ENCODE data around the gene STAB2.

The STAB2 gene, protein sequence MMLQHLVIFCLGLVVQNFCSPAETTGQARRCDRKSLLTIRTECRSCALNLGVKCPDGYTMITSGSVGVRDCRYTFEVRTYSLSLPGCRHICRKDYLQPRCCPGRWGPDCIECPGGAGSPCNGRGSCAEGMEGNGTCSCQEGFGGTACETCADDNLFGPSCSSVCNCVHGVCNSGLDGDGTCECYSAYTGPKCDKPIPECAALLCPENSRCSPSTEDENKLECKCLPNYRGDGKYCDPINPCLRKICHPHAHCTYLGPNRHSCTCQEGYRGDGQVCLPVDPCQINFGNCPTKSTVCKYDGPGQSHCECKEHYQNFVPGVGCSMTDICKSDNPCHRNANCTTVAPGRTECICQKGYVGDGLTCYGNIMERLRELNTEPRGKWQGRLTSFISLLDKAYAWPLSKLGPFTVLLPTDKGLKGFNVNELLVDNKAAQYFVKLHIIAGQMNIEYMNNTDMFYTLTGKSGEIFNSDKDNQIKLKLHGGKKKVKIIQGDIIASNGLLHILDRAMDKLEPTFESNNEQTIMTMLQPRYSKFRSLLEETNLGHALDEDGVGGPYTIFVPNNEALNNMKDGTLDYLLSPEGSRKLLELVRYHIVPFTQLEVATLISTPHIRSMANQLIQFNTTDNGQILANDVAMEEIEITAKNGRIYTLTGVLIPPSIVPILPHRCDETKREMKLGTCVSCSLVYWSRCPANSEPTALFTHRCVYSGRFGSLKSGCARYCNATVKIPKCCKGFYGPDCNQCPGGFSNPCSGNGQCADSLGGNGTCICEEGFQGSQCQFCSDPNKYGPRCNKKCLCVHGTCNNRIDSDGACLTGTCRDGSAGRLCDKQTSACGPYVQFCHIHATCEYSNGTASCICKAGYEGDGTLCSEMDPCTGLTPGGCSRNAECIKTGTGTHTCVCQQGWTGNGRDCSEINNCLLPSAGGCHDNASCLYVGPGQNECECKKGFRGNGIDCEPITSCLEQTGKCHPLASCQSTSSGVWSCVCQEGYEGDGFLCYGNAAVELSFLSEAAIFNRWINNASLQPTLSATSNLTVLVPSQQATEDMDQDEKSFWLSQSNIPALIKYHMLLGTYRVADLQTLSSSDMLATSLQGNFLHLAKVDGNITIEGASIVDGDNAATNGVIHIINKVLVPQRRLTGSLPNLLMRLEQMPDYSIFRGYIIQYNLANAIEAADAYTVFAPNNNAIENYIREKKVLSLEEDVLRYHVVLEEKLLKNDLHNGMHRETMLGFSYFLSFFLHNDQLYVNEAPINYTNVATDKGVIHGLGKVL (N-terminal part only)

GRCh38 chr12:103586791-103587370, at the start of gene STAB2:
Gene STAB2 (plus strand): TSS chr12:103587273. CDS start chr12:103587477, 204 bp downstream.
- DNase-seq (ENCODE audit: low read depth in 3 of 3, low spot score in 1 of 3), result no peak

DNA sequence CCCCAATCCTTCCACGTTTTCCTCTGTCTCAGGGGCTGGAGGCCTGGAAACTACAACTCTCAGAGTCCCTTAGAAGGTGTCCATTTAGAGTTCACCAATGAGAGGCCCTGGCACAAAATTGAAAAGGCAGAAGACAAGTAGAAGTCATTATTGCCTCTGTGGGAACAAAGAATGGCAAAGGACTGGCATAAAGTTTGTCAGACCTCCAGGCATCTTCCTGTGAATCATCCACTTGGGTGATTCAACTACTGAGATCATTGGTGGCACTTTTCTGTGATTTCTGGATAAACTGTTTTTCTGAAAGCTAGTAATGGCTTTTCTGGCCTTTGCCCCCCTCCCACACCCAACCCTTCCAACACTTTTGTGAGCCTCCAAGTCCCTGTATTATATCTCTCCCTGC, 48.7 kb upstream of the STAB2 start:
- DNase-seq (ENCODE audit: low read depth in 3 of 3, low spot score in 1 of 3), result no peak

DNA sequence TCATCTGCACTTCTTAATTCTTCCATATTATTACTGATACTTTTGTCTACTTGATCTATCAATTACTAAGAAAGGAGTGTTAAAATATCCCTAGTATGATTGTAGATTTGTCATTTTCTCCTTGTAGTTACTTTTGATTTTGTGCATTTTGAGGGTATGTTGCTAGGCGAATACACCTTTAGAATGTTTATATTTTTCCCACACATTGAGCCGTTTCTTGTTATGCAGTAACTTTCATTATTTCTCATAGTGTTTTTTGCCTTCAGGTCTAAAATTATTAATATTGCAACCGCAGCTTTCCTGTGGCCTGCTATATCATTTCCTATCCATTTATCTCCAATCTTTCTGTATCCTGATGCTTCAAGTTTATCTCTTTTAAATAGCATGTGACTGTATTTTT, 46.8 kb upstream of the STAB2 start:
- no peak for DNase-seq (ENCODE audit: low read depth in 3 of 3, low spot score in 1 of 3)

DNA sequence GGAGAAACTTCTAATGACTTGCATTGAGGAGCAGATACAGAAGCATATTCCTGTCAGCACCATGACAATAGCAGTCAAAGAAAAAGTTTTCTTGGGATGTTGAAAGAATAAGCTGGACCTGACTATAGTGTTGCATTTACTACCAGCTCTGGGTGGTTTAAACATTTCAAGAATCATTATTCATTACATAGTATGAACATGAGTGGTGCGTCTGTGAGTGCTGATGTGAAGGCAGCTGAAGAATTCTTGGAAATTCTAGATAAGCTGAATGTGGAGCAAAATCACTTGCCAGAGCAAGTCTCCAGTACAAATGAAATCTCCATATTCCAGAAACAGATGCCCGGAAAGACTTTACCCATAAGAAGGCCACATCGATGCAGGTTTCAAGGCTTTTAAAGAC, 45.0 kb upstream of the STAB2 start:
- DNase-seq (ENCODE audit: low read depth in 3 of 3, low spot score in 1 of 3), result no peak

DNA sequence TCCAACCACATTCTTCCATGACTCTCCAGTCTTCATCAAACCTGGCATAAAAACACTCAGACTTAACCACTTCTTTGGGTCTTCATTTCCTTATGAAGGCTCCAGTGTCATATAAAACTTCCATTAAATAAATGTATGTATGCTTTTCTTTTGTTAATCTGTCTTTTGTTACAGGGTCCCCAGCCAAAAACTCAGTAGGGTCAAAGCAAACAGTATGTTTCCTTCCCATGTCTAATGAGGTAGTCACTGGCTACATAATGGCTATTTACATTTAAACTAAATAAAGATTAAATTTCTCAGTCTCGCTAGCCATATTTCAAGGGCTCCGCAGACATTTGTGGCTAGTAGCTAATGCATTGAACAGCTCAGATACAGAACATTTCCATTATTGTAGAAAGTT, 40.1 kb upstream of the STAB2 start:
- DNase-seq (ENCODE audit: low read depth in 3 of 3, low spot score in 1 of 3), result no peak

- no peak for DNase-seq (ENCODE audit: low read depth in 3 of 3, low spot score in 1 of 3)
Observed at GRCh38 chr12:103547376-103547775, 39.7 kb upstream of the STAB2 start.

GRCh38 chr12:103547929-103548328, 39.1 kb upstream of the STAB2 start:
- no peak for DNase-seq (ENCODE audit: low read depth in 3 of 3, low spot score in 1 of 3)

DNA sequence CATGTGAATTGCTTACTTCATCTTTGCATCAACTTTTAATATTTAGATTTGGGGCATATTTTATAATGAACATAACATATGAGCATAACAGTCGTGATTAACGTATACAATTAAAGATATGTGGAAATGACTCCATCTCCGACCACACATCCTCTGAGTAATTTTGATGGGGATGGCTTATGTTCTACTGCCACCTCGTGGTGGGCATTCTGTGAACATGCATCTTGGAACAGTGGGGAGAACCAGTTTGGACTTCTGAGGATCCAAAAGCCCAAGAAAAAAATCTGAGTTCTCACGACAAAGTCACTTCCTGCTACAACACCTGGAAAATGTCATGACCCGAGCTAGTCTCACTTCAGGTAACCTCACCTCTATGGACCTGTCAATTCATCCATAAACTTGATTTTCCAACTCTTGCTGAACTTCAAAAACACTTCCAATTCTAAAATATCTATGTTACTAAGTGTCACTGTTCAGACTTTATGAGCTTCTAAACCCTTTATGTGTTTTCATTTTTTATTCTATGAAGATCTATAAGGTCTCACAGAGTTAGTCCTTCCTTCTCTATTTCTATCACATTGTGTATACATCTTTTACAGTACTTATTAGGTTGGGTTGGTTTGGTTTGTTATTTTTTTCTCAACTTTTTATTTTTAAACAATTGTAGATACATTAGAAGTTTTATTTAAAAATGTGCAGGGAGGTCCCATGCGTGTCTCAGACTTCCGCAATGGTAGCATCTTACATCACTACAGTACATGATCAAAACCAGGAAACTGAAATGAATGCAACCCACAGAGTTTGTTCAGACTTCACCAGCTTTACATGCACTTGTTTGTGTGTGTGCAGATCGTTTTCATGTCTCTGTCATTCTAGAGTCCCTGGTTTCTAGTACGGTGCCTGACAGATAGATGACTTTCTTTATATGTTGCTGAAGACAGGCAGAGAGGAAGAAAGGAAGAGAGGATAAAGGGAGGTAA, 38.2 kb upstream of the STAB2 start:
- DNase-seq (ENCODE audit: low read depth in 3 of 3, low spot score in 1 of 3), result peak; percentile 12 to 55 (median 13)

DNA sequence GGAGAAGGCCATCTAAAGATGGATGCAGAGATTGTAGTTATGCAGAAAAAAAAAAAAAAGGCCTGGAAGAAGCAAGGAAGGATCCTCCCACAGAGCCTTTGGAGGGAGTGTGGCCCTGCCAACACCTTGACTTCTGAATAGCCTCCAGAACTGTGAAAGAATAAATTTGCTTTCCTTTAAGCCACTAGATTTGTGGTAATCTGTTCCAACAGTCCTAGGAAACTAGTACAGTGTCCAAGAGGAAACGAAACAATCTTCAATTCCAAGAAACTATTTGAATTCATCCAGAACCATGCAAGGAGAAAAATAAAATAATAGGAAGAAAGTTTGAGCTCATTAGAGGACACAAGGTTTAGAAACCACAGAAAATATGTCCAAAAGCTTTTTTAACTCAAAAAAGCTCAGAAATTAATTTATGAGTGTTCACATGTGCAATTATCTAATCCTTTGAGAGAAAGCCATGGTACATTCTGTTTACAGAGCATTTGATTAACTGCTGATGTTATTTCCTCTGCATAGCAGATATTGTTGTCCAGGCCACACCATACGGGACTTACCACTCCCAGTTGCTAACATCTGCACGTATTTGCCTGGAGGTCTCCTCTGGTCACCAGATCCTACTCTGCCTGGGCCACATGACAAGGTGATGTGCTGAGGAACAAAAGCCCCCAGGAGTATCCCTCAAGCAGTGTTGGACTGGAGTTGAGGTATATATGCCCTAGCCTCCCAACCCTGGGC, 30.0 kb upstream of the STAB2 start:
- no peak for DNase-seq (ENCODE audit: low read depth in 3 of 3, low spot score in 1 of 3)

- no peak for DNase-seq (ENCODE audit: low read depth in 3 of 3, low spot score in 1 of 3)
Observed at GRCh38 chr12:103557628-103558010, 29.5 kb upstream of the STAB2 start.

- DNase-seq (ENCODE audit: low read depth in 3 of 3, low spot score in 1 of 3), result no peak
Observed at GRCh38 chr12:103558879-103559278, 28.2 kb upstream of the STAB2 start.

- no peak for DNase-seq (ENCODE audit: low read depth in 3 of 3, low spot score in 1 of 3)
Observed at GRCh38 chr12:103560604-103561101, 26.4 kb upstream of the STAB2 start.

DNA sequence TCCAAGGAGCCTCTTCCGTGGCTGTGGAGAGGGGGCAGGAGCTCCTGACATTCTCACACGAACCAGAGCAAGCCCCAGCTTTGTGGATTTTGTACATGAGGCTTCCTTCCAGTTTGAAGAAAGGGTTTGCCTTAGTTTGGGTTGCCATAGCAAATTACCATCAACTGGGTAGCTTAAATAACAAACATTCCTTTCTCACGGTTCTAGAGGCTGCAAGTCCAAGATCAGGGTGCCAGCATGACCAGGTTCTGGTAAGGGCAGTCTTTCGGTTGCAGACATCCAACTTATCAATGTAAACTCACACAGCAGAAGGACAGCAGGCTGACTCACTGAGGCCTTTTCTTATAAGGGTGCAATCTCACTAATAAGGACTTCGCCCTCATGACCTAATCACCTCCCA, 25.9 kb upstream of the STAB2 start:
- DNase-seq (ENCODE audit: low read depth in 3 of 3, low spot score in 1 of 3), result no peak

- no peak for DNase-seq (ENCODE audit: low read depth in 3 of 3, low spot score in 1 of 3)
Observed at GRCh38 chr12:103566398-103566797, 20.7 kb upstream of the STAB2 start.

DNA sequence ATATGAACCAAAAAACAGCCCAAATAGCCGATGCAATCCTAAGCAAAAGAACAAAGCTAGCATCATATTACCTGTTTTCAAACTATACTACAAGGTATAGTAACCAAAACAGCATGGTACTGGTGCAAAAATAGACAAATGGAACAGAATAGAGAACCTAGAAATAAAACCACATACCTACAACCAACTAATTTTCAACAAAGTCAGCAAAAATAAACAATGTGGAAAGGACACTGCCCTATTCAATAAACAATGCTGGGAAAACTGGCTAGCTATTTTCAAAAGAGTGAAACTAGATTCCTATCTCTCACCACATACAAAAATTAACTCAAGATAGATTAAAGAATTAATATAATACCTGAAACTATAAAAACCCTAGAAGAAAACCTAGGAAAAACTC, 17.8 kb upstream of the STAB2 start:
- DNase-seq (ENCODE audit: low read depth in 3 of 3, low spot score in 1 of 3), result no peak

- no peak for DNase-seq (ENCODE audit: low read depth in 3 of 3, low spot score in 1 of 3)
Observed at GRCh38 chr12:103571286-103571685, 15.8 kb upstream of the STAB2 start.

- DNase-seq (ENCODE audit: low read depth in 3 of 3, low spot score in 1 of 3), result no peak
Observed at GRCh38 chr12:103572312-103573045, 14.6 kb upstream of the STAB2 start.

- DNase-seq (ENCODE audit: low read depth in 3 of 3, low spot score in 1 of 3), result no peak
Observed at GRCh38 chr12:103573185-103573584, 13.9 kb upstream of the STAB2 start.
